Measurements from ENCODE around the gene DRAP1. TPM values are rescaled to one million over a fixed set of nuclear protein-coding genes. Genes with fewer than 3 reads are reported as not detected.
A peak's percentile ranks its signal among the peaks of the same experiment; 100 is the strongest.
"Not testable (repeated sequence)": the region's sequence is repeated elsewhere in the genome, so short reads cannot be mapped to it uniquely, and the experiment has no call there.

Gene DRAP1
- total RNA-seq, 4 donors from 2014 or later = 32.6 to 112 (median 57.5) TPM

- Histone ChIP-seq H3K27me3 (no peaks in the 10 kb centered on the region), H3K36me3 (peaks cover 0 to 18% (median 0%) of the 10 kb centered on the region in 3 donors), H3K4me3 (peak within 1 kb of the TSS; percentile 63 to 83 (median 76)), H3K4me1 (peaks cover 0 to 75% (median 34%) of the 10 kb centered on the region in 4 donors), H3K27ac (peak within 1 kb of the TSS; percentile 89 to 99 (median 93)), H3K9me3 (no peaks in the 10 kb centered on the region)
- DNase-seq = peak; percentile 96 to 99 (median 98)
- peak; percentile 85 to 90 for TF ChIP-seq POLR2A (IDR thresholded peaks at IDR 0.05)
- peak; percentile 83 to 98 (median 96) for TF ChIP-seq CTCF (IDR thresholded peaks at IDR 0.05)
Observed at GRCh38 chr11:65888163-65888814, 30.9 kb upstream of the DRAP1 start, which contains the start of gene FIBP. TSS of gene FIBP (minus strand) at chr11:65888471. CDS start at chr11:65888418, 53 bp downstream.

DNA sequence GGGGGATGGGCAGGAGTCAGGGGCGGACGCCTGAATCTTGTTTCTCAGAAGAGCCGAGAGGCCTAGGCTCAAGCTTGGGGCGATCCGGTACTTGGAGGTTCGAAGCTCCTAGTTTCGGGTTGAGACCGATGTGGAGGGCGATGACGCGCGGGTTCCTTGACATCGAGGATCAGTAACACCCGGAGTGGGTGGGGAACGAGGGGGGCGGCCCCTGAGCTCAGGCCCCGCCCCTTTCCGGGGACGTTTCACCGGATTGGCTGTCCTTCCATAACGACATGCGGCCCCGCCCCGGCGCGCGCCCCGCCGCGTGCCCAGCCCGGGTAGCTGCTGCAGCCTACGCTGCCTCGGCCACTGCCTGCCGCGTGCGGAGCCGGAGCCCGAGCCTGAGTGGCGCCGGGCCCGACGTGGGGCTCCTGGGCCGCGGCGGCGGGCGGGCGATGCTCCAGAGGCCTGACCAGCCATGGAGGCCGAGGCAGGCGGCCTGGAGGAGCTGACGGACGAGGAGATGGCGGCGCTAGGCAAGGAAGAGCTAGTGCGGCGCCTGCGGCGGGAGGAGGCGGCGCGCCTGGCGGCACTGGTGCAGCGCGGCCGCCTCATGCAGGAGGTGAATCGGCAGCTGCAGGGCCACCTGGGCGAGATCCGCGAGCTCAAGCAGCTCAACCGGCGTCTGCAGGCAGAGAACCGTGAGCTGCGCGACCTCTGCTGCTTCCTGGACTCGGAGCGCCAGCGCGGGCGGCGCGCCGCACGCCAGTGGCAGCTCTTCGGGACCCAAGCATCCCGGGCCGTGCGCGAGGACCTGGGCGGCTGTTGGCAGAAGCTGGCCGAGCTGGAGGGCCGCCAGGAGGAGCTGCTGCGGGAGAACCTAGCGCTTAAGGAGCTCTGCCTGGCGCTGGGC, 28.7 kb upstream of the DRAP1 start, which contains the start of gene CCDC85B:
TSS of gene CCDC85B (plus strand) at position 350 of the 895 bp plus-strand sequence. CDS start at position 461, 111 bp downstream.
- H3K4me3 ChIP-seq = peak within 1 kb of the TSS; percentile 63 to 83 (median 76)
- peaks cover 0 to 70% (median 35%) of the 10 kb centered on the region in 4 donors for H3K4me1 ChIP-seq
- H3K36me3 ChIP-seq = peaks cover 0 to under 1% (median 0%) of the 10 kb centered on the region in 3 donors
- peak within 1 kb of the TSS; percentile 89 to 99 (median 93) for H3K27ac ChIP-seq
- no peaks in the 10 kb centered on the region for H3K9me3 ChIP-seq
- TF ChIP-seq POLR2A (IDR thresholded peaks at IDR 0.05) (peak; percentile 83 to 95), CTCF (IDR thresholded peaks at IDR 0.05) (peak in 4 of 6 experiments; percentile 19 to 38 (median 37))
- peak; percentile 98 to 100 (median 99) for DNase-seq
- H3K27me3 ChIP-seq = no peaks in the 10 kb centered on the region

- Histone ChIP-seq H3K4me1 (peaks cover 0 to 61% (median 35%) of the 10 kb centered on the region in 4 donors), H3K9me3 (no peaks in the 10 kb centered on the region), H3K27ac (peak overlapping the region; percentile 89 to 99 (median 93)), H3K27me3 (no peaks in the 10 kb centered on the region), H3K36me3 (no peaks in the 10 kb centered on the region), H3K4me3 (peak overlapping the region; percentile 63 to 75 (median 71))
- DNase-seq = peak in 2 of 3 donors; percentile 57 to 61
- TF ChIP-seq POLR2A (IDR thresholded peaks at IDR 0.05) (peak in 1 of 2 donors; percentile 19), CTCF (IDR thresholded peaks at IDR 0.05) (no peak)
Observed at GRCh38 chr11:65891219-65892136, 27.7 kb upstream of the DRAP1 start.

DNA sequence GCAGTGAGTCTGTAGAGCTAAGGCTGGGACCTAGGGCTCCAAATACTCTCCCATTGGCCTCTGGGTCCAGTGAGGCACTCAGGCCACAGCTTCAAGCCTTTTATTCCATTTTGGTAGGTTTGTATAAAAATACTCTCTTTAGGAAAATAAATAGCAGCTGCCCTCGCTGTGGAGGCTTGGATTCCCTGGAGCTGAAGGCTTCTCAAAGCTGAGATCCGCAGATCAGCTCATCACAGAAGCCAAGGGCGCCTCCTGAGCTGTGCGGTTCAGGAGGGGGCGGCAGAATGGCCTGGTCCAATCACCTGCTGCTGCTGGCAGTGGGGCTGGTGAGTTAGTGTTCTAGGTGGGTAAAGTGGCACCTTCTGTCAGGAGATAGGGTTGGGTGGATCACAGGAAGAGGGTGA, 27.1 kb upstream of the DRAP1 start:
- Histone ChIP-seq H3K4me3 (peak overlapping the region; percentile 63 to 75 (median 71)), H3K4me1 (peaks cover 0 to 54% (median 33%) of the 10 kb centered on the region in 4 donors), H3K27ac (peak overlapping the region; percentile 89 to 99 (median 93))
- not testable (repeated sequence) for DNase-seq, H3K9me3 ChIP-seq, H3K27me3 ChIP-seq, H3K36me3 ChIP-seq

GRCh38 chr11:65892661-65893317, 26.4 kb upstream of the DRAP1 start:
- Histone ChIP-seq H3K36me3 (no peaks in the 10 kb centered on the region), H3K9me3 (no peaks in the 10 kb centered on the region), H3K4me3 (no peak overlapping the region), H3K27me3 (no peaks in the 10 kb centered on the region), H3K27ac (peak overlapping the region; percentile 74 to 99 (median 93)), H3K4me1 (peaks cover 0 to 48% (median 32%) of the 10 kb centered on the region in 4 donors)
- TF ChIP-seq CTCF (IDR thresholded peaks at IDR 0.05) (no peak), POLR2A (IDR thresholded peaks at IDR 0.05) (no peak)
- no peak for DNase-seq
